Kidney (tissue), 14 donors: Measurements from ENCODE around the gene UQCC2. TPM values are rescaled to one million over a fixed set of nuclear protein-coding genes. Genes with fewer than 3 reads are reported as not detected.

Source experiments
- DNase-seq, 5 donors: peaks; one replicate each; pipeline ENCODE4 v3.0.0-alpha.2; 2013 to 2020
- FAIRE-seq: peaks from 2 replicates; lab custom pipeline; 2012; peaks lifted over from hg19 to GRCh38; lab: Jason Lieb, UNC
- H3K27ac ChIP-seq, 2 donors: one replicate each; pipeline ENCODE4 v1.7.0; 2013; ENCODE audit warnings: low read depth in 2 of 2, low read length in 2 of 2, inconsistent platforms in 1 of 2
- H3K27me3 ChIP-seq: one replicate; pipeline ENCODE4 v1.7.1; 2013; ENCODE audit warnings: low read length, inconsistent platforms; ENCODE audit not compliant: control insufficient read depth, insufficient read depth
- H3K36me3 ChIP-seq, 3 donors: one replicate each; pipeline versions ENCODE4 v1.7.0 to v1.7.1; 2013; ENCODE audit warnings: low read length in 3 of 3, control low read depth in 1 of 3, inconsistent platforms in 1 of 3; ENCODE audit not compliant: insufficient read depth in 3 of 3, control insufficient read depth in 2 of 3
- H3K4me1 ChIP-seq, 3 donors: one replicate each; pipeline versions ENCODE4 v1.7.0 to v1.7.1; 2013; ENCODE audit warnings: low read length in 3 of 3, inconsistent platforms in 1 of 3, low read depth in 1 of 3; ENCODE audit not compliant: control insufficient read depth in 2 of 3, insufficient read depth in 2 of 3
- H3K4me3 ChIP-seq, 3 donors: one replicate each; pipeline versions ENCODE4 v1.7.0 to v1.8.1; 2013; ENCODE audit warnings: low read length in 3 of 3, control low read depth in 1 of 3, inconsistent platforms in 1 of 3
- H3K9ac ChIP-seq, 3 donors: one replicate each; pipeline versions ENCODE4 v1.7.0 to v1.7.1; 2013; ENCODE audit warnings: low read length in 3 of 3, control low read depth in 1 of 3, inconsistent platforms in 1 of 3
- H3K9me3 ChIP-seq, 3 donors: one replicate each; pipeline versions ENCODE4 v1.7.0 to v1.7.1; 2013; ENCODE audit warnings: low read length in 3 of 3, control low read depth in 1 of 3, inconsistent platforms in 1 of 3; ENCODE audit not compliant: control insufficient read depth in 2 of 3, insufficient read depth in 1 of 3
- intact Hi-C: fragments of 100-400 bp; cut with DNase I; formaldehyde crosslinking; loops from one replicate; pipeline ENCODE4 v1.11.1; 2022
- polyA plus RNA-seq: library from polyadenylated mRNA; stranded (reverse); fragments of 350-450 nt; fragmentation: Illumina TruSeq; extraction: RNeasy Lipid Tissue Mini Kit (QIAGEN cat#74804); gene quantifications from one replicate; pipeline ENCODE4 v1.2.3, GENCODE V29; 2014; ENCODE audit warnings: low read depth, low replicate concordance; ENCODE audit not compliant: insufficient read depth
- total RNA-seq: library from RNA; stranded (reverse); fragmentation: NEBNext Ultra II Directional; extraction: Animal tissue kit (Norgen Biotek cat#: 25700); gene quantifications from one replicate; pipeline ENCODE4 v1.2.1, GENCODE V29; 2021
- TF ChIP-seq, protein P1 (sequence below): IDR thresholded peaks from 3 replicates; pipeline ENCODE4 v1.5.1; 2012; ENCODE audit warnings: mild to moderate bottlenecking, moderate library complexity, borderline replicate concordance; ENCODE audit not compliant: insufficient read depth; ENCODE audit errors: extremely low read depth
- donor health status: control.
- donor health status: control.
- donor health status: control.
- donor health status: control.
- donor health status: control.
- donor health status: DM: yes; HTN: yes; CAD: no.
- donor health status: Normal renal cell carcinoma (clear cell type).

UQCC2 gene
- total and polyA plus RNA-seq, 2 donors from 2014 or later, result 39.6 to 189 TPM

DNA sequence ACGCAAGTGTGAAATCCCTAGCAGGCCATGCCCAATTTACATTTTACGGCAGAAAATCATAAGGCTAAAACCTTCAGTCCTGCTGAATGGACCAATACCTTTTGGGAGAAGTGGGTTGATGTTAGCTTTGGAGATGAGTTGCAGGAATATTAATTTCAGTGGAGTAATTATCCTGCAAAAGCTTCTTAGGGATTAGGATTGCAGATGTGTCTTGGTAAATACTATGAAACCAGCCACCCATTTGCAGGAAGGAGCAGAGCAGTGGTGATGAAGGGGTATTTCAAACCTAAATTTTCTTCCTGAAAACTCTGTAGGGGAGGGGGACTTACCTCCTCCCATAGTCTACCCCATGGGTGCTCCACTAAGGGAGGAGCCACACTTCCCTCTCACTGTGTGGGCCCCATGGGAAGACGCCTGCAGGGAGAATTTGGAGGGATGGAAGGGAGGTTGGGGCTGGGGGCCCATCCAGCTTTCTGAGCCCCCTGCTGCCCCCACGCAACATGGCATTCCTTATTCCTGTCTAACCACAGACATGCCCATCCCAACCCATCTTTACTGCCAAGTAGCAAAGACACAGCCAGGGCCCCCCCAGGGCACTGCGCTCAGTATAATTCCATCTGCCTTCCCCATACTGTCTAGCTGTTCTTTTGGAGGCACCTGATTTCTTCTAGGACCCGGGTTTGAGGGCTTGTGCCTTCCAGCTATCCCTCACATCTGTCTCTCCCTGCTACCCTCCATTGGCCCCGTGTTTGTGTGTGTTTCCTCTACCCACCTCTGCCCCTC is 14.6 kb upstream of the UQCC2 start:
- FAIRE-seq, result no peak
- DNase-seq, result no peak
- TF ChIP-seq, protein P1, sequence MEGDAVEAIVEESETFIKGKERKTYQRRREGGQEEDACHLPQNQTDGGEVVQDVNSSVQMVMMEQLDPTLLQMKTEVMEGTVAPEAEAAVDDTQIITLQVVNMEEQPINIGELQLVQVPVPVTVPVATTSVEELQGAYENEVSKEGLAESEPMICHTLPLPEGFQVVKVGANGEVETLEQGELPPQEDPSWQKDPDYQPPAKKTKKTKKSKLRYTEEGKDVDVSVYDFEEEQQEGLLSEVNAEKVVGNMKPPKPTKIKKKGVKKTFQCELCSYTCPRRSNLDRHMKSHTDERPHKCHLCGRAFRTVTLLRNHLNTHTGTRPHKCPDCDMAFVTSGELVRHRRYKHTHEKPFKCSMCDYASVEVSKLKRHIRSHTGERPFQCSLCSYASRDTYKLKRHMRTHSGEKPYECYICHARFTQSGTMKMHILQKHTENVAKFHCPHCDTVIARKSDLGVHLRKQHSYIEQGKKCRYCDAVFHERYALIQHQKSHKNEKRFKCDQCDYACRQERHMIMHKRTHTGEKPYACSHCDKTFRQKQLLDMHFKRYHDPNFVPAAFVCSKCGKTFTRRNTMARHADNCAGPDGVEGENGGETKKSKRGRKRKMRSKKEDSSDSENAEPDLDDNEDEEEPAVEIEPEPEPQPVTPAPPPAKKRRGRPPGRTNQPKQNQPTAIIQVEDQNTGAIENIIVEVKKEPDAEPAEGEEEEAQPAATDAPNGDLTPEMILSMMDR, result no peak
- Histone ChIP-seq H3K4me3 (no peak overlapping the region), H3K9me3 (no peaks in the 10 kb centered on the region), H3K9ac (no peak overlapping the region), H3K36me3 (no peaks in the 10 kb centered on the region), H3K27me3 (no peaks in the 10 kb centered on the region), H3K4me1 (no peaks in the 10 kb centered on the region), H3K27ac (no peak overlapping the region)
- intact Hi-C loops, result no loop called here

DNA sequence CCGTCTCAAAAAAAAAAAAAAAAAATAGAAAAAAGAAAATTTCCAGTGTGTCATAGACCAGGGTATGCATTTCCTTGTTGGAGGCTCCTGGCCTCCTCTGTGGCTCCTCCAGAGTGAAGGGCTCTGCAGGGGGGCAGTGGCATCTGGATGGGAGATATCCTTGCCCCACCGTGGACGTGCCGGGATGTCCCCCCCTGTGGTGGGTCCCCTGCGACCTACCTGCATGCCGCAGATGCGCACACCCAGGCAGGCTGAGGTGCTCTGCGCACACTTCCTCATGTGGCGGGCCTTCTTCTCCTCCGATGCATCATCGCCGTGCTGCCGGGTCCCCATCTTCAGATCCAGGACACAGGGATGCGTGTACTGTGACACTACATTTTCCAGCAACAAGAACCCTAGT is 13.7 kb upstream of the UQCC2 start:
- FAIRE-seq (no peak), DNase-seq (peak in 1 of 5 donors; percentile 61)
- intact Hi-C loops, result no loop called here
- Histone ChIP-seq H3K27me3 (no peaks in the 10 kb centered on the region), H3K9me3 (no peaks in the 10 kb centered on the region), H3K4me1 (no peaks in the 10 kb centered on the region), H3K9ac (no peak overlapping the region), H3K27ac (no peak overlapping the region), H3K4me3 (no peak overlapping the region), H3K36me3 (no peaks in the 10 kb centered on the region)
- TF ChIP-seq, protein P1, result no peak

DNA sequence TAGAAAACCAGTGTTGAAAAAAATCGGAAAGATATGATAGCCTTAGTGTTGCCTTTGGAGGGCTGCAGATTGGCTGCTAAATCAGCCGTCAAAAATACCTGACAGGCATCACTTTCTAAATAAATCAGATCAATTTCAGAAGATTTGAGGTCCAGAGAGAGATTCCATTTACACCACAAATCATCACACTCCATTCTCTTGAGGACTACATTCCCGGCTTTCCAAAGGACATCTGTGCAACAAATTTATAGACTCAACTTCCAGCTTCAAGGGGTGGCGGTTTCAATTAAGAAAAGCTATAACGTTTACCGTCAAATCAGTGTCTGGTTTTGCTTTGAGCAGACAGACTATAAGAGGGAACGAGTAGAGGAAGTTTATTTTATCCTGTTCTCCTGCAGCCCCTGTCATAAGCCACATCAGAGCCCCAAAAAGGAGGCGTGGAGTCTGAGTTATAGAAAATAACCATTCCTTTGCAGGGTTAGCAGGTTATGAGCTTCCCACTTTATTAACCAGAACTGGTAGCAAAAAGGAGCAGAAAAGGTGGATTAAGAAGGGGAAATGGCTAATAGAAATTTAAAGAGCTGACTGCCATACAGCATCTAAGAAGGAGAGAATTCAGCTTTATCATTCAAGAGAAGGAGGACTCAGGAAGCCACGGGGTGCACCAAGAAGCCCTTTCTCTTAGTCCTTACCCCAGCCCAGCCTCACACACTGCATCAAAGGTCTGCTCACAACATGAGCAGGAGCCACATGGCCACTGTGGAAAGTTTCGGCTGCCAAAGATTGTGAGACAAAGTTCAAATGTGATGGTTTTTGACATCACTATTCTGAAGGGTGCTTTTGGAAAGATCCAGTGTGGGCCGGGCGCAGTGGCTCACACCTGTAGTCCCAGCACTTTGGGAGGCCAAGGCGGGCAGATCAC is 12.9 kb upstream of the UQCC2 start:
- Histone ChIP-seq H3K27me3 (no peaks in the 10 kb centered on the region), H3K9ac (no peak overlapping the region), H3K9me3 (no peaks in the 10 kb centered on the region), H3K4me1 (no peaks in the 10 kb centered on the region), H3K27ac (no peak overlapping the region), H3K36me3 (no peaks in the 10 kb centered on the region), H3K4me3 (no peak overlapping the region)
- DNase-seq (no peak), FAIRE-seq (no peak)
- intact Hi-C loops, result no loop called here
- TF ChIP-seq, protein P1, result no peak
